Esophagus muscularis mucosa (tissue), 3 donors: ENCODE measurements around the gene PROB1.

ENCODE experiments used
- POLR2A ChIP-seq: fragments of 450-650 bp; IDR thresholded peaks from one replicate; pipeline ENCODE4 v1.6.1; 2017; ENCODE audit warnings: antibody characterized with exemption, moderate library complexity, mild to moderate bottlenecking, low read depth
- POLR2AphosphoS5 ChIP-seq, 2 donors: sonication (generic); formaldehyde crosslinking; IDR thresholded peaks; one replicate each; pipeline ENCODE4 v1.6.1; 2017; ENCODE audit warnings: antibody characterized with exemption in 2 of 2
- TF ChIP-seq, protein P1 (sequence below), 3 experiments: fragments of 200-600 bp in 2 of 3; fragments of 450-650 bp in 1 of 3; sonication (generic) in 2 of 3; IDR thresholded peaks; one replicate each; pipeline ENCODE4 v1.5.1; 2017 to 2019; ENCODE audit warnings: antibody characterized with exemption in 3 of 3, mild to moderate bottlenecking in 2 of 3, moderate library complexity in 1 of 3

DNA sequence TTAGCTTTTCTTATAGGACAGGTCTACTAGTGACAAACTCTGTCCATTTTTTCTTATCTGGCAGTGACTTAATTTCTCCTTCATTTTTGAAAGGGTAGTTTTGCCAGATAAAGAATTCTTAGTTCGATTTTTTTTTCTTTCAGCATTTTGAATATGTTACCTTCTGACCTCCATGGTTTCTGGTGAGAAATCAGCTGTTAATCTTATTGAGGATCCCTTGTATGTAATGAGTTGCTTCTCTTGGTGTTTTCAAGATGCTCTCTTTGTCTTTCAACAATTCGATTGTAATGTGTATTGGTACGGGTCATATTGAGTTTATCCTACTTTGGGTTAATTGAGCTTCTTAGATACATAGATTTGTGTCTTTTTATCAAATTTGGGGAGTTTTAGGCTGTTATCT lies 40.7 kb downstream of the PROB1 start:
- TF ChIP-seq, protein P1, sequence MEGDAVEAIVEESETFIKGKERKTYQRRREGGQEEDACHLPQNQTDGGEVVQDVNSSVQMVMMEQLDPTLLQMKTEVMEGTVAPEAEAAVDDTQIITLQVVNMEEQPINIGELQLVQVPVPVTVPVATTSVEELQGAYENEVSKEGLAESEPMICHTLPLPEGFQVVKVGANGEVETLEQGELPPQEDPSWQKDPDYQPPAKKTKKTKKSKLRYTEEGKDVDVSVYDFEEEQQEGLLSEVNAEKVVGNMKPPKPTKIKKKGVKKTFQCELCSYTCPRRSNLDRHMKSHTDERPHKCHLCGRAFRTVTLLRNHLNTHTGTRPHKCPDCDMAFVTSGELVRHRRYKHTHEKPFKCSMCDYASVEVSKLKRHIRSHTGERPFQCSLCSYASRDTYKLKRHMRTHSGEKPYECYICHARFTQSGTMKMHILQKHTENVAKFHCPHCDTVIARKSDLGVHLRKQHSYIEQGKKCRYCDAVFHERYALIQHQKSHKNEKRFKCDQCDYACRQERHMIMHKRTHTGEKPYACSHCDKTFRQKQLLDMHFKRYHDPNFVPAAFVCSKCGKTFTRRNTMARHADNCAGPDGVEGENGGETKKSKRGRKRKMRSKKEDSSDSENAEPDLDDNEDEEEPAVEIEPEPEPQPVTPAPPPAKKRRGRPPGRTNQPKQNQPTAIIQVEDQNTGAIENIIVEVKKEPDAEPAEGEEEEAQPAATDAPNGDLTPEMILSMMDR (IDR thresholded peaks at IDR 0.05), result no peak
- TF ChIP-seq POLR2AphosphoS5 (IDR thresholded peaks at IDR 0.05) (no peak), POLR2A (no peak)
